ENCODE results near the gene GAS7. TPM values are rescaled to one million over a fixed set of nuclear protein-coding genes. Genes with fewer than 3 reads are reported as not detected.

Gene GAS7
- total and polyA plus RNA-seq, 4 donors, result 1.2 to 136 (median 32.3) TPM

- no peaks in the 10 kb centered on the region for H3K9me3 ChIP-seq (ENCODE audit: control insufficient read depth, low read length)
- no peak for ATAC-seq (ENCODE audit: low FRiP score)
- H3K4me3 ChIP-seq (ENCODE audit: low read length in 2 of 2), result no peak overlapping the region
- WGBS, 2 donors, result 85 to 92% methylated on average over 2 of the region's 2 CpGs
- peak in 1 of 2 donors; percentile 6 for DNase-seq
- no peak overlapping the region for H3K27ac ChIP-seq (ENCODE audit: low read depth in 1 of 2, low read length in 2 of 2)
- no peaks in the 10 kb centered on the region for H3K4me1 ChIP-seq (ENCODE audit: control insufficient read depth in 1 of 2, insufficient read depth in 2 of 2, low read length in 2 of 2)
- intact Hi-C loops (cut with DNase I), result no loop called here
- no peaks in the 10 kb centered on the region for H3K27me3 ChIP-seq (ENCODE audit: control insufficient read depth in 1 of 2, insufficient read depth in 2 of 2, low read length in 1 of 2)
- H3K36me3 ChIP-seq (ENCODE audit: control insufficient read depth in 1 of 2, insufficient read depth in 2 of 2, low read length in 1 of 2), result no peaks in the 10 kb centered on the region
Measured at GRCh38 chr17:10139577-10139976, 58.8 kb downstream of the GAS7 start.

GRCh38 chr17:10136258-10136981 is 62.0 kb downstream of the GAS7 start:
- 71 to 81% methylated on average over 15 of the region's 15 CpGs for WGBS, 2 donors
- Histone ChIP-seq H3K27ac (ENCODE audit: low read depth in 1 of 2, low read length in 2 of 2) (no peak overlapping the region), H3K4me1 (ENCODE audit: control insufficient read depth in 1 of 2, insufficient read depth in 2 of 2, low read length in 2 of 2) (no peaks in the 10 kb centered on the region), H3K4me3 (ENCODE audit: low read length in 2 of 2) (no peak overlapping the region), H3K9me3 (ENCODE audit: control insufficient read depth, low read length) (no peaks in the 10 kb centered on the region), H3K27me3 (ENCODE audit: control insufficient read depth in 1 of 2, insufficient read depth in 2 of 2, low read length in 1 of 2) (no peaks in the 10 kb centered on the region), H3K36me3 (ENCODE audit: control insufficient read depth in 1 of 2, insufficient read depth in 2 of 2, low read length in 1 of 2) (no peaks in the 10 kb centered on the region)
- DNase-seq (peak in 1 of 2 donors; percentile 40), ATAC-seq (ENCODE audit: low FRiP score) (peak; percentile 23)
- intact Hi-C loops (cut with DNase I), result no loop called here

- Histone ChIP-seq H3K36me3 (ENCODE audit: control insufficient read depth in 1 of 2, insufficient read depth in 2 of 2, low read length in 1 of 2) (no peaks in the 10 kb centered on the region), H3K9me3 (ENCODE audit: control insufficient read depth, low read length) (no peaks in the 10 kb centered on the region), H3K4me1 (ENCODE audit: control insufficient read depth in 1 of 2, insufficient read depth in 2 of 2, low read length in 2 of 2) (no peaks in the 10 kb centered on the region), H3K27ac (ENCODE audit: low read depth in 1 of 2, low read length in 2 of 2) (no peak overlapping the region), H3K4me3 (ENCODE audit: low read length in 2 of 2) (no peak overlapping the region), H3K27me3 (ENCODE audit: control insufficient read depth in 1 of 2, insufficient read depth in 2 of 2, low read length in 1 of 2) (no peaks in the 10 kb centered on the region)
- DNase-seq, result peak; percentile 68 to 76
- ATAC-seq (ENCODE audit: low FRiP score), result peak; percentile 53
- WGBS, 2 donors, result 61 to 69% methylated on average over 12 of the region's 12 CpGs
- intact Hi-C loops (cut with DNase I), result no loop called here
Measured at GRCh38 chr17:10135539-10136257, 62.7 kb downstream of the GAS7 start.

GRCh38 chr17:10130677-10131076 is 67.7 kb downstream of the GAS7 start:
- WGBS, 2 donors, result 73 to 82% methylated on average over 5 of the region's 5 CpGs
- ATAC-seq (ENCODE audit: low FRiP score), result no peak
- intact Hi-C loops (cut with DNase I), result no loop called here
- no peak for DNase-seq
- no peaks in the 10 kb centered on the region for H3K36me3 ChIP-seq (ENCODE audit: control insufficient read depth in 1 of 2, insufficient read depth in 2 of 2, low read length in 1 of 2)
- no peaks in the 10 kb centered on the region for H3K9me3 ChIP-seq (ENCODE audit: control insufficient read depth, low read length)
- no peak overlapping the region for H3K4me3 ChIP-seq (ENCODE audit: low read length in 2 of 2)
- H3K27me3 ChIP-seq (ENCODE audit: control insufficient read depth in 1 of 2, insufficient read depth in 2 of 2, low read length in 1 of 2), result no peaks in the 10 kb centered on the region
- H3K4me1 ChIP-seq (ENCODE audit: control insufficient read depth in 1 of 2, insufficient read depth in 2 of 2, low read length in 2 of 2), result no peaks in the 10 kb centered on the region
- H3K27ac ChIP-seq (ENCODE audit: low read depth in 1 of 2, low read length in 2 of 2), result no peak overlapping the region

DNA sequence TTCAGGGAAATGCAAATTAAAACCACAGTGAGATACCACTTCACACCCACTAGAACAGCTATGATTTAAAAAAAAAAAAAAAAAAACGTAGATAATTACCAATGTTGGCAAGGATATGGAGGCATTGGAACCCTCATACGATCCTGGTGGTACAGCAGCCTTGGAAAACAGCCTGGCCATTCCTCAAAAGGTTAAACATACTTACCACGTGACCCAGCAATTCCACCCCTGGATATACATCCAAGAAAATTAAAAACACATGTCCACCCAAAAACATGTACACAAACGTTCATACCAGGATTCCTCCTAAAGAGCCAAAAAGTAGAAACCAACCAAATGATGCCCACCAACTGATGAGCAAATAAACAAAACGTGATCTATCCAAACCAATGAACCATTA is 68.1 kb downstream of the GAS7 start:
- ATAC-seq (ENCODE audit: low FRiP score) (no peak), DNase-seq (no peak)
- Histone ChIP-seq H3K4me1 (ENCODE audit: control insufficient read depth in 1 of 2, insufficient read depth in 2 of 2, low read length in 2 of 2) (no peaks in the 10 kb centered on the region), H3K9me3 (ENCODE audit: control insufficient read depth, low read length) (no peaks in the 10 kb centered on the region), H3K27ac (ENCODE audit: low read depth in 1 of 2, low read length in 2 of 2) (no peak overlapping the region), H3K27me3 (ENCODE audit: control insufficient read depth in 1 of 2, insufficient read depth in 2 of 2, low read length in 1 of 2) (no peaks in the 10 kb centered on the region), H3K4me3 (ENCODE audit: low read length in 2 of 2) (no peak overlapping the region), H3K36me3 (ENCODE audit: control insufficient read depth in 1 of 2, insufficient read depth in 2 of 2, low read length in 1 of 2) (no peaks in the 10 kb centered on the region)
- 31 to 37% methylated on average over 5 of the region's 5 CpGs for WGBS, 2 donors
- intact Hi-C loops (cut with DNase I), result no loop called here

DNA sequence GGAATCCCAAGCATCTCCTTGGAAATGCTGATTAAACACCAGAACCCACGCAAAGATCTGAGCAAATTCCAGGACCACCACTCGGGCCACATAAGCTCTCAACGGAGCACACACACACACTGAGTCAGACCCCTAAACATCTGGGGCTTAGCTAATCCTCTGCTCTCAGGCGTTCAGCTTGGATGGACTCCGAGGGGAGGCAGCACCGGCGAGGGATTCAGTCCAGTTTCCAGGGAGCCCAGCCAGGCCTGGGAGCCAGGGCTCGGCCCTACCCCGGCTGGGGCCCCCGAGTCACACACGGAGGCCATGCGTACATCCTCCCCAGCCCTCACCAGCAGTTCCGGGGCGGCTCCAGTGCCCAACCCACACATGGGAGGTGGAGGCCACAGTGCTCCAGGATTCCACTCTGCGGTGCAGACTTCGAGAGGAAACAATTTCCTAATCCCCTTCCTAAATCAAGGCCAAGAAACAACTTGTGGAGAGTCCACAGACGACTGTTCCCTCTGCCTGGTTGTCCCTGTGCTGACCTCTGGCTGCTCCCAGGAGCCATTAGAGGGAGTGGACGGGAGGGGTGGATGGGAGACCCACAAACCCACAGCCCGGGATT is 70.5 kb downstream of the GAS7 start:
- Histone ChIP-seq H3K9me3 (ENCODE audit: control insufficient read depth, low read length) (no peaks in the 10 kb centered on the region), H3K36me3 (ENCODE audit: control insufficient read depth in 1 of 2, insufficient read depth in 2 of 2, low read length in 1 of 2) (no peaks in the 10 kb centered on the region), H3K4me1 (ENCODE audit: control insufficient read depth in 1 of 2, insufficient read depth in 2 of 2, low read length in 2 of 2) (no peaks in the 10 kb centered on the region), H3K27ac (ENCODE audit: low read depth in 1 of 2, low read length in 2 of 2) (no peak overlapping the region), H3K4me3 (ENCODE audit: low read length in 2 of 2) (no peak overlapping the region), H3K27me3 (ENCODE audit: control insufficient read depth in 1 of 2, insufficient read depth in 2 of 2, low read length in 1 of 2) (no peaks in the 10 kb centered on the region)
- WGBS, 2 donors, result 19 to 29% methylated on average over 16 to 19 of the region's 19 CpGs
- peak; percentile 91 for ATAC-seq (ENCODE audit: low FRiP score)
- intact Hi-C loops (cut with DNase I), result no loop called here
- peak; percentile 89 to 91 for DNase-seq

- H3K36me3 ChIP-seq (ENCODE audit: control insufficient read depth in 1 of 2, insufficient read depth in 2 of 2, low read length in 1 of 2), result no peaks in the 10 kb centered on the region
- no peak overlapping the region for H3K4me3 ChIP-seq (ENCODE audit: low read length in 2 of 2)
- ATAC-seq (ENCODE audit: low FRiP score), result peak; percentile 20
- H3K9me3 ChIP-seq (ENCODE audit: control insufficient read depth, low read length), result no peaks in the 10 kb centered on the region
- H3K27me3 ChIP-seq (ENCODE audit: control insufficient read depth in 1 of 2, insufficient read depth in 2 of 2, low read length in 1 of 2), result no peaks in the 10 kb centered on the region
- intact Hi-C loops (cut with DNase I), result no loop called here
- WGBS, 2 donors, result 81 to 83% methylated on average over 16 of the region's 16 CpGs
- DNase-seq, result no peak
- no peaks in the 10 kb centered on the region for H3K4me1 ChIP-seq (ENCODE audit: control insufficient read depth in 1 of 2, insufficient read depth in 2 of 2, low read length in 2 of 2)
- H3K27ac ChIP-seq (ENCODE audit: low read depth in 1 of 2, low read length in 2 of 2), result no peak overlapping the region
Measured at GRCh38 chr17:10126616-10127501, 71.5 kb downstream of the GAS7 start.

- H3K4me1 ChIP-seq (ENCODE audit: control insufficient read depth in 1 of 2, insufficient read depth in 2 of 2, low read length in 2 of 2), result no peaks in the 10 kb centered on the region
- ATAC-seq (ENCODE audit: low FRiP score), result no peak
- no peaks in the 10 kb centered on the region for H3K36me3 ChIP-seq (ENCODE audit: control insufficient read depth in 1 of 2, insufficient read depth in 2 of 2, low read length in 1 of 2)
- H3K27me3 ChIP-seq (ENCODE audit: control insufficient read depth in 1 of 2, insufficient read depth in 2 of 2, low read length in 1 of 2), result no peaks in the 10 kb centered on the region
- no peak overlapping the region for H3K27ac ChIP-seq (ENCODE audit: low read depth in 1 of 2, low read length in 2 of 2)
- WGBS, 2 donors, result 79 to 85% methylated on average over 18 of the region's 18 CpGs
- H3K9me3 ChIP-seq (ENCODE audit: control insufficient read depth, low read length), result no peaks in the 10 kb centered on the region
- H3K4me3 ChIP-seq (ENCODE audit: low read length in 2 of 2), result no peak overlapping the region
- no peak for DNase-seq
- intact Hi-C loops (cut with DNase I), result no loop called here
Measured at GRCh38 chr17:10126276-10126615, 72.2 kb downstream of the GAS7 start.

Data from aorta (tissue), 5 donors.